Activated CD4-positive, alpha-beta memory T cell treated with anti-CD3 and anti-CD28 coated beads for 36 hours (primary cell): Measurements from ENCODE around the gene PUM2. TPM values are rescaled to one million over a fixed set of nuclear protein-coding genes. Genes with fewer than 3 reads are reported as not detected.

Experiments used
- CTCF ChIA-PET: fragments of 350-600 bp; sonication (Branson Sonifier 250); formaldehyde crosslinking; loops from one replicate; lab custom pipeline; 2021; ENCODE audit warnings: antibody characterized with exemption, inconsistent platforms; lab: Charles Lee
- POLR2A ChIA-PET: fragments of 350-600 bp; sonication (Branson Sonifier 250); formaldehyde crosslinking; loops from one replicate; lab custom pipeline; 2021; ENCODE audit warnings: antibody characterized with exemption; lab: Charles Lee
- DNase-seq: peaks from one replicate; pipeline ENCODE4 v3.0.0-alpha.2; 2020
- H3K27ac Mint-ChIP-seq: one replicate; pipeline ENCODE4 v1.8.0; 2021; ENCODE audit warnings: mixed read lengths
- H3K27me3 Mint-ChIP-seq: one replicate; pipeline ENCODE4 v1.8.0; 2021; ENCODE audit warnings: mixed read lengths
- H3K36me3 Mint-ChIP-seq: one replicate; pipeline ENCODE4 v1.8.0; 2021; ENCODE audit warnings: mixed read lengths
- H3K4me1 Mint-ChIP-seq: one replicate; pipeline ENCODE4 v1.8.0; 2021; ENCODE audit warnings: low read depth, mixed read lengths
- H3K4me3 Mint-ChIP-seq: one replicate; pipeline ENCODE4 v1.8.0; 2021; ENCODE audit warnings: mild to moderate bottlenecking, mixed read lengths
- H3K9me3 Mint-ChIP-seq: one replicate; pipeline ENCODE4 v1.8.0; 2021; ENCODE audit warnings: mixed read lengths
- intact Hi-C: fragments of 100-400 bp; cut with micrococcal nuclease; formaldehyde crosslinking; loops from one replicate; pipeline ENCODE4 v1.15.1; 2023
- total RNA-seq, 2 experiments: library from RNA; stranded (reverse); gene quantifications; one replicate each; pipeline ENCODE4 v1.2.3, GENCODE V29; 2021

PUM2 gene
- total RNA-seq, 2 experiments from 2014 or later: 122 TPM

- H3K27me3 Mint-ChIP-seq: no peaks in the 10 kb centered on the region
- DNase-seq: no peak
- H3K27ac Mint-ChIP-seq: no peak overlapping the region
- CTCF ChIA-PET: interaction anchor here (1.4 kb wide), 1 partner anchor 16 kb away, joined by 4 read pairs; no protein-coding TSS in a partner anchor
- H3K36me3 Mint-ChIP-seq: peaks cover 41% of the 10 kb centered on the region
- intact Hi-C loops: no loop called here
- H3K9me3 Mint-ChIP-seq: no peaks in the 10 kb centered on the region
- H3K4me1 Mint-ChIP-seq: peaks cover 2% of the 10 kb centered on the region
- POLR2A ChIA-PET: no interaction called here
- H3K4me3 Mint-ChIP-seq: no peak overlapping the region
Measured at GRCh38 chr2:20307311-20307710, 43.3 kb downstream of the PUM2 start.

- CTCF ChIA-PET: interaction anchor here (1.2 to 3.6 kb wide), 2 partner anchors 8 to 21 kb away, joined by 3 to 25 read pairs; no protein-coding TSS in a partner anchor
- no peaks in the 10 kb centered on the region for H3K9me3 Mint-ChIP-seq
- intact Hi-C loops: no loop called here
Measured at GRCh38 chr2:20304411-20304810, 46.2 kb downstream of the PUM2 start.

GRCh38 chr2:20303966-20304365 lies 46.7 kb downstream of the PUM2 start:
- no peak for DNase-seq
- peaks cover 8% of the 10 kb centered on the region for H3K4me1 Mint-ChIP-seq
- ChIA-PET CTCF (interaction anchor here (1.1 to 3.6 kb wide), 3 partner anchors 8 to 22 kb away, joined by 3 to 25 read pairs (median 3); no protein-coding TSS in a partner anchor), POLR2A (no interaction called here)
- intact Hi-C loops: no loop called here
- H3K27me3 Mint-ChIP-seq: no peaks in the 10 kb centered on the region
- no peak overlapping the region for H3K27ac Mint-ChIP-seq
- peaks cover 44% of the 10 kb centered on the region for H3K36me3 Mint-ChIP-seq
- no peak overlapping the region for H3K4me3 Mint-ChIP-seq
- no peaks in the 10 kb centered on the region for H3K9me3 Mint-ChIP-seq

More at GRCh38 chr2:20304411-20304810, 46.2 kb downstream of the PUM2 start:
- Mint-ChIP-seq H3K27ac (no peak overlapping the region), H3K27me3 (no peaks in the 10 kb centered on the region), H3K4me3 (no peak overlapping the region), H3K36me3 (peaks cover 42% of the 10 kb centered on the region), H3K4me1 (peaks cover 5% of the 10 kb centered on the region)
- POLR2A ChIA-PET: no interaction called here
- DNase-seq: no peak

- Mint-ChIP-seq H3K9me3 (no peaks in the 10 kb centered on the region), H3K4me1 (peaks cover 10% of the 10 kb centered on the region), H3K4me3 (no peak overlapping the region), H3K27ac (no peak overlapping the region), H3K27me3 (no peaks in the 10 kb centered on the region), H3K36me3 (peaks cover 39% of the 10 kb centered on the region)
- no peak for DNase-seq
- CTCF ChIA-PET: no interaction called here
- intact Hi-C loops: no loop called here
- POLR2A ChIA-PET: no interaction called here
Measured at GRCh38 chr2:20302019-20302418, 48.6 kb downstream of the PUM2 start.

- H3K27ac Mint-ChIP-seq: no peak overlapping the region
- CTCF ChIA-PET: no interaction called here
- no peaks in the 10 kb centered on the region for H3K27me3 Mint-ChIP-seq
Measured at GRCh38 chr2:20300656-20301055, 50.0 kb downstream of the PUM2 start.

GRCh38 chr2:20299113-20299512 lies 51.5 kb downstream of the PUM2 start:
- ChIA-PET POLR2A (interaction anchor here (1.2 kb wide), 1 partner anchor 50 kb away, joined by 3 read pairs; no protein-coding TSS in a partner anchor), CTCF (interaction anchor here (2.3 kb wide), 1 partner anchor 27 kb away, joined by 10 read pairs; no protein-coding TSS in a partner anchor)

More at GRCh38 chr2:20300656-20301055, 50.0 kb downstream of the PUM2 start:
- POLR2A ChIA-PET: interaction anchor here (0.6 kb wide), 1 partner anchor 51 kb away, joined by 5 read pairs; no protein-coding TSS in a partner anchor
- intact Hi-C loops: no loop called here
- H3K36me3 Mint-ChIP-seq: peaks cover 36% of the 10 kb centered on the region
- H3K9me3 Mint-ChIP-seq: no peaks in the 10 kb centered on the region
- no peak overlapping the region for H3K4me3 Mint-ChIP-seq
- peaks cover 18% of the 10 kb centered on the region for H3K4me1 Mint-ChIP-seq
- DNase-seq: no peak

GRCh38 chr2:20294231-20294630 lies 56.4 kb downstream of the PUM2 start:
- H3K4me3 Mint-ChIP-seq: no peak overlapping the region
- peaks cover 21% of the 10 kb centered on the region for H3K4me1 Mint-ChIP-seq
- no peaks in the 10 kb centered on the region for H3K9me3 Mint-ChIP-seq
- ChIA-PET CTCF (interaction anchor here (0.9 to 1.0 kb wide), 3 partner anchors 32 to 33 kb away, joined by 3 read pairs; no protein-coding TSS in a partner anchor), POLR2A (no interaction called here)
- no peak for DNase-seq
- intact Hi-C loops: no loop called here
- no peak overlapping the region for H3K27ac Mint-ChIP-seq
- H3K27me3 Mint-ChIP-seq: no peaks in the 10 kb centered on the region
- peaks cover 31% of the 10 kb centered on the region for H3K36me3 Mint-ChIP-seq

More at GRCh38 chr2:20299113-20299512, 51.5 kb downstream of the PUM2 start:
- H3K36me3 Mint-ChIP-seq: peaks cover 34% of the 10 kb centered on the region
- no peaks in the 10 kb centered on the region for H3K9me3 Mint-ChIP-seq
- peak overlapping the region; percentile 58 for H3K27ac Mint-ChIP-seq
- H3K27me3 Mint-ChIP-seq: no peaks in the 10 kb centered on the region
- intact Hi-C loops: no loop called here
- H3K4me1 Mint-ChIP-seq: peaks cover 18% of the 10 kb centered on the region
- no peak overlapping the region for H3K4me3 Mint-ChIP-seq
- DNase-seq: no peak

- no peaks in the 10 kb centered on the region for H3K27me3 Mint-ChIP-seq
- ChIA-PET CTCF (interaction anchor here (0.6 to 0.9 kb wide), 2 partner anchors 16 to 34 kb away, joined by 3 to 4 read pairs; no protein-coding TSS in a partner anchor), POLR2A (no interaction called here)
- no peak for DNase-seq
- no peak overlapping the region for H3K4me3 Mint-ChIP-seq
- no peaks in the 10 kb centered on the region for H3K9me3 Mint-ChIP-seq
- H3K4me1 Mint-ChIP-seq: peaks cover 19% of the 10 kb centered on the region
- H3K27ac Mint-ChIP-seq: no peak overlapping the region
- H3K36me3 Mint-ChIP-seq: peaks cover 24% of the 10 kb centered on the region
- intact Hi-C loops: no loop called here
Measured at GRCh38 chr2:20292984-20293383, 57.7 kb downstream of the PUM2 start.

- Mint-ChIP-seq H3K27ac (no peak overlapping the region), H3K4me1 (peaks cover 19% of the 10 kb centered on the region), H3K27me3 (no peaks in the 10 kb centered on the region), H3K9me3 (no peaks in the 10 kb centered on the region), H3K4me3 (no peak overlapping the region), H3K36me3 (peaks cover 18% of the 10 kb centered on the region)
- DNase-seq: no peak
- ChIA-PET CTCF (interaction anchor here (0.6 to 1.2 kb wide), 3 partner anchors 16 to 708 kb away, joined by 3 to 5 read pairs (median 4); no protein-coding TSS in a partner anchor), POLR2A (no interaction called here)
- intact Hi-C loops: no loop called here
Measured at GRCh38 chr2:20291846-20292408, 58.7 kb downstream of the PUM2 start.

GRCh38 chr2:20291106-20291564 lies 59.5 kb downstream of the PUM2 start:
- no peak overlapping the region for H3K4me3 Mint-ChIP-seq
- H3K36me3 Mint-ChIP-seq: peaks cover 14% of the 10 kb centered on the region
- ChIA-PET CTCF (interaction anchor here (0.6 to 1.2 kb wide), 9 partner anchors 12 to 709 kb away, joined by 3 to 5 read pairs (median 3); partner anchors contain the start of gene WDR35), POLR2A (no interaction called here)
- no peak overlapping the region for H3K27ac Mint-ChIP-seq
- DNase-seq: peak; percentile 26
- no peaks in the 10 kb centered on the region for H3K9me3 Mint-ChIP-seq
- H3K4me1 Mint-ChIP-seq: peaks cover 15% of the 10 kb centered on the region
- no peaks in the 10 kb centered on the region for H3K27me3 Mint-ChIP-seq
- intact Hi-C loops: no loop called here

GRCh38 chr2:20288642-20289340 lies 61.9 kb downstream of the PUM2 start:
- CTCF ChIA-PET: interaction anchor here (1.0 kb wide), 1 partner anchor 10 kb away, joined by 3 read pairs; no protein-coding TSS in a partner anchor
- H3K4me3 Mint-ChIP-seq: no peak overlapping the region
- peaks cover 12% of the 10 kb centered on the region for H3K36me3 Mint-ChIP-seq
- intact Hi-C loops: no loop called here
- no peak for DNase-seq
- POLR2A ChIA-PET: no interaction called here
- H3K4me1 Mint-ChIP-seq: peaks cover 11% of the 10 kb centered on the region
- no peaks in the 10 kb centered on the region for H3K9me3 Mint-ChIP-seq
- H3K27ac Mint-ChIP-seq: no peak overlapping the region
- H3K27me3 Mint-ChIP-seq: no peaks in the 10 kb centered on the region
